SU-DHL-6 (cell line): ENCODE measurements around the gene IL22.

ENCODE experiments used
- H2AFZ ChIP-seq: fragments of 200-600 bp; sonication (generic); 2 replicates; pipeline ENCODE4 v1.6.1; 2014; ENCODE audit warnings: low read depth, mild to moderate bottlenecking, moderate library complexity, mixed read lengths, antibody characterized with exemption, low read length; ENCODE audit not compliant: severe bottlenecking
- H3F3A ChIP-seq: fragments of 200-600 bp; shearing (Covaris generic); 2 replicates; pipeline ENCODE4 v1.6.0; 2016; ENCODE audit warnings: antibody characterized with exemption, mild to moderate bottlenecking; ENCODE audit not compliant: insufficient read depth
- H3K27ac ChIP-seq: fragments of 200-600 bp; sonication (generic); 2 replicates; pipeline ENCODE4 v1.5.1; 2016; ENCODE audit warnings: low read depth, mild to moderate bottlenecking, low read length, moderate library complexity, mixed read lengths
- H3K27me3 ChIP-seq: fragments of 200-600 bp; sonication (generic), shearing (Covaris generic); 2 replicates; pipeline ENCODE4 v1.6.0; 2014; ENCODE audit warnings: mild to moderate bottlenecking, low read length
- H3K36me3 ChIP-seq: fragments of 200-600 bp; sonication (generic); 2 replicates; pipeline ENCODE4 v1.6.1; 2014; ENCODE audit warnings: mild to moderate bottlenecking, low read length, mixed read lengths
- H3K4me2 ChIP-seq: fragments of 300-600, 200-600 bp; shearing (Covaris generic), sonication (generic); 2 replicates; pipeline ENCODE4 v1.6.0; 2014; ENCODE audit warnings: low read length, low read depth, mild to moderate bottlenecking; ENCODE audit not compliant: poor library complexity, severe bottlenecking
- H3K4me3 ChIP-seq: fragments of 200-600 bp; sonication (generic); 2 replicates; pipeline ENCODE4 v1.5.1; 2014; ENCODE audit warnings: antibody characterized with exemption, low read length, mild to moderate bottlenecking, mixed read lengths; ENCODE audit not compliant: insufficient read depth, poor library complexity, severe bottlenecking
- H3K79me2 ChIP-seq: fragments of 200-600 bp; sonication (generic); 2 replicates; pipeline ENCODE4 v1.6.1; 2014; ENCODE audit warnings: mild to moderate bottlenecking, low read length, moderate library complexity; ENCODE audit not compliant: insufficient read depth
- H3K9ac ChIP-seq: fragments of 200-600 bp; sonication (generic); 2 replicates; pipeline ENCODE4 v1.7.0; 2014; ENCODE audit warnings: mild to moderate bottlenecking, low read length
- H3K9me2 ChIP-seq: fragments of 200-600 bp; sonication (generic); replicated peaks from 2 replicates; pipeline ENCODE4 v1.6.1; 2014; ENCODE audit warnings: low read length; ENCODE audit not compliant: insufficient read depth
- H3K9me3 ChIP-seq: fragments of 200-600 bp; sonication (generic); 2 replicates; pipeline ENCODE4 v1.6.1; 2014; ENCODE audit warnings: low read length, mixed read lengths; ENCODE audit not compliant: insufficient read depth
- H4K20me1 ChIP-seq: fragments of 200-600 bp; sonication (generic); 2 replicates; pipeline ENCODE4 v1.6.1; 2014; ENCODE audit warnings: low read depth, mild to moderate bottlenecking, antibody characterized with exemption, low read length, moderate library complexity, mixed read lengths
- EZH2phosphoT487 ChIP-seq: fragments of 200-600 bp; sonication (generic), shearing (Covaris generic); conservative IDR thresholded peaks from 2 replicates; pipeline ENCODE4 v1.6.1; 2018; ENCODE audit warnings: mild to moderate bottlenecking, antibody characterized with exemption, low read length, moderate library complexity, mixed read lengths
- TF ChIP-seq, protein P1 (sequence below): fragments of 200-600 bp; sonication (generic); IDR thresholded peaks from one replicate; pipeline ENCODE4 v1.5.1; 2017; ENCODE audit warnings: antibody characterized with exemption, mild to moderate bottlenecking, low read length, moderate library complexity; ENCODE audit not compliant: insufficient read depth, poor library complexity, severe bottlenecking

IL22 gene

DNA sequence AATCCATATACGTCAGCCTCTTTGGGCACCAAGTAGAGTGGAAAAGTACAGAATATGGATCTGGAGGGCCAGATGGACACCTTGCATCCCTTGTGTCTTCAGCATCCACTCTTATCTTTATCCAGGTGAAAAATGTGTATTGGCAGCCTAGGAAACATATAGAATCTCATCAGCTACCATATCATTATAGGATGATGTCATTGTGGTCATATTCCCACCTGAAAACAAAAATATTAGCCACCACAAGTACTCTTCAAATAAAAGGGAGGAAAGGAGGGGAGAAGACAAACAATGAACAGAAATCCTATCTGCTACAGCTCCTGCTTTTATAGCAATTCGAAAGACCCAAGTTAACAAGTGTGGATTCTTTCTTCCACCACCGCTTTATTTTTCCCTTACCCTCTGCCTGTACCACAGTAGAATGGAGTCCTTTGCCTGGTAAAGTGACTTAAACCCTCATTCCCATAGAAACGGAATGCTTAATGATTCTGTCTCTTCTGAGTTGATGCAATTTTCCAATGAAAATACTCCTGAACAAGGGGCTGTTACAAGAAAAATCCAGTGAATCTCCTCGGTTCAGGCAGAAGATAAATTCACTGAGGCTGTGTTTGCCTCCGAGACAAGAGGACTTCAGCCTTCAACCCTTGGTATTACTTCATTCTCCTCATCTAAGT lies 14.0 kb downstream of the IL22 start:
- no peak for TF ChIP-seq EZH2phosphoT487
- TF ChIP-seq, protein P1, sequence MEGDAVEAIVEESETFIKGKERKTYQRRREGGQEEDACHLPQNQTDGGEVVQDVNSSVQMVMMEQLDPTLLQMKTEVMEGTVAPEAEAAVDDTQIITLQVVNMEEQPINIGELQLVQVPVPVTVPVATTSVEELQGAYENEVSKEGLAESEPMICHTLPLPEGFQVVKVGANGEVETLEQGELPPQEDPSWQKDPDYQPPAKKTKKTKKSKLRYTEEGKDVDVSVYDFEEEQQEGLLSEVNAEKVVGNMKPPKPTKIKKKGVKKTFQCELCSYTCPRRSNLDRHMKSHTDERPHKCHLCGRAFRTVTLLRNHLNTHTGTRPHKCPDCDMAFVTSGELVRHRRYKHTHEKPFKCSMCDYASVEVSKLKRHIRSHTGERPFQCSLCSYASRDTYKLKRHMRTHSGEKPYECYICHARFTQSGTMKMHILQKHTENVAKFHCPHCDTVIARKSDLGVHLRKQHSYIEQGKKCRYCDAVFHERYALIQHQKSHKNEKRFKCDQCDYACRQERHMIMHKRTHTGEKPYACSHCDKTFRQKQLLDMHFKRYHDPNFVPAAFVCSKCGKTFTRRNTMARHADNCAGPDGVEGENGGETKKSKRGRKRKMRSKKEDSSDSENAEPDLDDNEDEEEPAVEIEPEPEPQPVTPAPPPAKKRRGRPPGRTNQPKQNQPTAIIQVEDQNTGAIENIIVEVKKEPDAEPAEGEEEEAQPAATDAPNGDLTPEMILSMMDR, result no peak

DNA sequence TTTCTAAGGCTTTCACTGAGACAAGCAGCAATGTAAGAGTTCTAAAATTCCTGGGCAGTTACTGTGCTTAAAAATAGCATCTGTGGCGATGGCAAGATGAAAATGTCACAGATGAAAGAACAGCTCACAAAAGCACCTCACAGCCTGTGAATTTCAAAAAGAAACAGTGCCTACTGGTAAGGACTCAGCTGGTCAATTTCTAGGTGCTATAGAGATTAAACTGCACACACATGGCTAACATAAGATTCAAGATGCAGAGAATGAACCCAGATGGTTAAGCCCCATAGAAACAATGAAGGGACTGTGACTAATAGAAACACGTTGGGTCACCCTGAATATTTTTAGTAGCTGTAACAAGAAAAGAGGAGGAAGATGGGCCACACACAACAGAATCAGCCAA lies 15.8 kb downstream of the IL22 start:
- Histone ChIP-seq H3K9ac (no peak overlapping the region), H3K4me3 (no peak overlapping the region), H3F3A (no peaks in the 10 kb centered on the region), H3K36me3 (no peaks in the 10 kb centered on the region), H3K27ac (no peak overlapping the region), H4K20me1 (no peaks in the 10 kb centered on the region), H3K79me2 (no peaks in the 10 kb centered on the region), H3K4me2 (no peak overlapping the region), H3K9me2 (no peaks in the 10 kb centered on the region), H3K9me3 (no peaks in the 10 kb centered on the region), H3K27me3 (no peaks in the 10 kb centered on the region), H2AFZ (no peak overlapping the region)
- TF ChIP-seq EZH2phosphoT487, result no peak
- TF ChIP-seq, protein P1, result no peak

More for the DNA sequence above, 14.0 kb downstream of the IL22 start:
- Histone ChIP-seq H3K4me3 (no peak overlapping the region), H3K9me3 (no peaks in the 10 kb centered on the region), H3K4me2 (no peak overlapping the region), H4K20me1 (no peaks in the 10 kb centered on the region), H3F3A (no peaks in the 10 kb centered on the region), H3K27me3 (no peaks in the 10 kb centered on the region), H3K36me3 (no peaks in the 10 kb centered on the region), H3K27ac (no peak overlapping the region), H3K79me2 (no peaks in the 10 kb centered on the region), H3K9me2 (no peaks in the 10 kb centered on the region), H2AFZ (no peak overlapping the region), H3K9ac (no peak overlapping the region)

DNA sequence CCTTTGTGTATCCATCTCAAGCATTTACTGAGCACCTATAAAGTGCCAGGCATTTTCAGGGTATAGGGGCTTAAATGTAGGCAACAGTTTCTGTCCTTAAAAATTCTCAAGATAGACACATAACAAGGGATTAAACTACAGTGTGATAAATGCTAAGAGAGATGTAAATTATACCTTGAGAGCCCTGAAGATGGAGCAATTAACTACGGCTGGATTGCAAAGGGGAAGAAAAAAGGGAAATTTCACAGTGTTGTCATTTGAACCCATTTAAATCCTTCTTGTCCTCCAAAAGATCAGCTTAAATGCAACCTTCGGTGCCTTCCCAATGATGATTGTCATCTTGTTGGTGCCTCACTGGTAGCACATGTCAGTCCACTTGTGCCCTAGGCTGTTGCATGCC lies 16.3 kb downstream of the IL22 start:
- peak overlapping the region; percentile 45 for H3K4me2 ChIP-seq
- no peaks in the 10 kb centered on the region for H3K9me3 ChIP-seq
- TF ChIP-seq EZH2phosphoT487, result no peak
- TF ChIP-seq, protein P1, result no peak
- no peaks in the 10 kb centered on the region for H3K79me2 ChIP-seq
- no peak overlapping the region for H3K9ac ChIP-seq
- H3K36me3 ChIP-seq, result no peaks in the 10 kb centered on the region
- H3K4me3 ChIP-seq, result no peak overlapping the region
- H4K20me1 ChIP-seq, result no peaks in the 10 kb centered on the region
- H3K27me3 ChIP-seq, result no peaks in the 10 kb centered on the region
- H2AFZ ChIP-seq, result peak overlapping the region; percentile 5
- H3F3A ChIP-seq, result no peaks in the 10 kb centered on the region
- no peak overlapping the region for H3K27ac ChIP-seq
- H3K9me2 ChIP-seq, result no peaks in the 10 kb centered on the region
